A673 (cell line): ENCODE results near the gene WNT3.

Source experiments
- CTCF ChIP-seq: fragments of 300-800, 200-600 bp; sonication (generic); conservative IDR thresholded peaks from 2 replicates; pipeline ENCODE4 v1.5.1; 2017; ENCODE audit warnings: low read depth, mild to moderate bottlenecking, antibody characterized with exemption, low read length, moderate library complexity, mixed read lengths
- EZH2 ChIP-seq: fragments of 200-600 bp; sonication (generic); IDR thresholded peaks from 2 replicates; pipeline ENCODE4 v1.6.1; 2017; ENCODE audit warnings: borderline replicate concordance, low read depth, mild to moderate bottlenecking, mixed read lengths, antibody characterized with exemption, low read length; ENCODE audit not compliant: poor library complexity, severe bottlenecking

GRCh38 chr17:46765453-46765852 is 53.0 kb downstream of the WNT3 start:
- no peak for TF ChIP-seq EZH2
- no peak for TF ChIP-seq CTCF
